SK-N-SH (cell line): ENCODE measurements around the gene H6PD. TPM values are rescaled to one million over a fixed set of nuclear protein-coding genes. Genes with fewer than 3 reads are reported as not detected.

Experiments used
- CTCF ChIA-PET: fragments of 300-600, 350-600 bp; formaldehyde crosslinking; extraction: SDS; loops from one replicate; lab custom pipeline; 2021; lab: Yijun Ruan, JAX
- POLR2A ChIA-PET: fragments of 350-600 bp; sonication (Branson Sonifier 250); formaldehyde crosslinking; extraction: SDS; loops from one replicate; lab custom pipeline; 2020; ENCODE audit warnings: antibody characterized with exemption, inconsistent platforms; lab: Yijun Ruan, JAX
- DNase-seq: peaks from one replicate; pipeline ENCODE4 v3.0.0; 2012
- H2AFZ ChIP-seq: fragments of 200-600 bp; sonication (generic); 2 replicates; pipeline ENCODE4 v1.8.1; 2016; ENCODE audit warnings: antibody characterized with exemption, mild to moderate bottlenecking, low read depth
- H3F3A ChIP-seq: fragments of 200-600 bp; sonication (generic); replicated peaks from 2 replicates; pipeline ENCODE3; 2016; ENCODE audit warnings: antibody characterized with exemption, mild to moderate bottlenecking; ENCODE audit not compliant: insufficient read depth
- H3K27ac ChIP-seq, 2 experiments: fragments of 200-500 bp in 1 of 2; fragments of 200-600 bp in 1 of 2; sonication (Bioruptor generic) in 1 of 2; sonication (generic), shearing (Covaris generic) in 1 of 2; 2 replicates each; pipeline versions ENCODE4 v1.5.1 to v1.6.1; 2014 to 2016; ENCODE audit warnings: low read depth in 2 of 2, inconsistent platforms in 1 of 2, low read length in 1 of 2, mild to moderate bottlenecking in 1 of 2, mixed read lengths in 1 of 2
- H3K27me3 ChIP-seq: fragments of 200-600 bp; sonication (generic), shearing (Covaris generic); 2 replicates; pipeline ENCODE4 v1.6.1; 2016; ENCODE audit warnings: mixed run types; ENCODE audit not compliant: insufficient read depth
- H3K36me3 ChIP-seq, 2 experiments: fragments of 200-500 bp in 1 of 2; fragments of 200-600 bp in 1 of 2; sonication (Bioruptor generic) in 1 of 2; sonication (generic) in 1 of 2; replicated peaks in 1 of 2; 2 replicates each; pipeline versions ENCODE3 to v1.5.1; 2014 to 2016; ENCODE audit warnings: low read length in 1 of 2, mild to moderate bottlenecking in 1 of 2; ENCODE audit not compliant: insufficient read depth in 2 of 2, control insufficient read depth in 1 of 2
- H3K4me1 ChIP-seq, 2 experiments: fragments of 200-500 bp in 1 of 2; fragments of 200-600 bp in 1 of 2; sonication (Bioruptor generic) in 1 of 2; sonication (generic), shearing (Covaris generic) in 1 of 2; 2 replicates each; pipeline versions ENCODE4 v1.5.1 to v1.6.1; 2014 to 2016; ENCODE audit warnings: low read depth in 1 of 2, low read length in 1 of 2, mixed run types in 1 of 2; ENCODE audit not compliant: insufficient read depth in 2 of 2, control insufficient read depth in 1 of 2
- H3K4me2 ChIP-seq: fragments of 200-600 bp; sonication (generic), shearing (Covaris generic); 2 replicates; pipeline ENCODE4 v1.6.1; 2017; ENCODE audit warnings: mixed run types
- H3K4me3 ChIP-seq, 2 experiments: fragments of 200-500 bp in 1 of 2; fragments of 200-600 bp in 1 of 2; sonication (Bioruptor generic) in 1 of 2; sonication (generic), shearing (Covaris generic) in 1 of 2; 2 replicates each; pipeline versions ENCODE4 v1.5.1 to v1.8.1; 2014 to 2016; ENCODE audit warnings: low read depth in 2 of 2, inconsistent platforms in 1 of 2, low read length in 1 of 2, mild to moderate bottlenecking in 1 of 2, mixed read lengths in 1 of 2, moderate library complexity in 1 of 2
- H3K79me2 ChIP-seq: fragments of 200-600 bp; sonication (generic); 2 replicates; pipeline ENCODE4 v1.8.1; 2017; ENCODE audit warnings: mild to moderate bottlenecking; ENCODE audit not compliant: insufficient read depth
- H3K9ac ChIP-seq: fragments of 200-600 bp; sonication (generic); 2 replicates; pipeline ENCODE4 v1.6.1; 2017; ENCODE audit warnings: mixed run types
- H3K9me2 ChIP-seq: fragments of 200-600 bp; sonication (generic); 2 replicates; pipeline ENCODE4 v1.6.1; 2017; ENCODE audit warnings: mixed run types
- H3K9me3 ChIP-seq: fragments of 200-600 bp; sonication (generic); 2 replicates; pipeline ENCODE4 v1.6.1; 2017; ENCODE audit warnings: mixed run types, mild to moderate bottlenecking, moderate library complexity
- H4K20me1 ChIP-seq: fragments of 200-600 bp; sonication (generic); 2 replicates; pipeline ENCODE4 v1.6.1; 2017; ENCODE audit warnings: mild to moderate bottlenecking, mixed run types; ENCODE audit not compliant: insufficient read depth
- CHD2 ChIP-seq: fragments of 150-350 bp; IDR thresholded peaks from 2 replicates; pipeline ENCODE4 v1.6.1; 2018; ENCODE audit warnings: low read length; ENCODE audit not compliant: partially characterized antibody
- FOXJ3 ChIP-seq: sonication (generic); formaldehyde crosslinking; IDR thresholded peaks from 2 replicates; pipeline ENCODE4 v1.5.1; 2020; ENCODE audit warnings: mild to moderate bottlenecking, missing genetic modification reagents
- IRF3 ChIP-seq: fragments of 150-350 bp; IDR thresholded peaks from 2 replicates; pipeline ENCODE4 v1.6.1; 2016; ENCODE audit warnings: mild to moderate bottlenecking, low read depth, low read length
- JUND ChIP-seq: IDR thresholded peaks from 2 replicates; pipeline ENCODE4 v1.4.0; 2012
- PBX3 ChIP-seq: IDR thresholded peaks from 2 replicates; pipeline ENCODE4; 2012
- POLR2AphosphoS5 ChIP-seq: IDR thresholded peaks from 2 replicates; pipeline ENCODE4 v1.6.1; 2012; ENCODE audit warnings: low read depth, low read length
- RAD21 ChIP-seq: IDR thresholded peaks from 2 replicates; pipeline ENCODE4 v1.6.1; 2012; ENCODE audit warnings: mild to moderate bottlenecking, low read length
- RCOR1 ChIP-seq: fragments of 150-350 bp; IDR thresholded peaks from 2 replicates; pipeline ENCODE4 v1.6.1; 2017; ENCODE audit warnings: antibody characterized with exemption, low read length
- RXRA ChIP-seq: IDR thresholded peaks from 2 replicates; pipeline ENCODE4 v1.4.0; 2012; ENCODE audit warnings: low read depth, mild to moderate bottlenecking, borderline replicate concordance
- SMC3 ChIP-seq: IDR thresholded peaks from 2 replicates; pipeline ENCODE4 v1.6.1; 2012; ENCODE audit warnings: low read depth, low read length, improper control_type of control experiment
- TAF1 ChIP-seq: IDR thresholded peaks from 2 replicates; pipeline ENCODE4 v1.6.1; 2012; ENCODE audit warnings: low read depth, mild to moderate bottlenecking, low read length, moderate library complexity, borderline replicate concordance
- WGBS: methylation state at CpG from one replicate; pipeline ENCODE4 v1.1.6; 2017; ENCODE audit warnings: low lambda C conversion rate; 5-methylcytosine and 5-hydroxymethylcytosine counted together
- polyA plus RNA-seq, 3 experiments: library from polyadenylated mRNA; depleted of rRNA; stranded (reverse); fragments of >200 nt; gene quantifications; 2 replicates each; pipeline ENCODE4 v1.2.3, GENCODE V29; 2012
- TF ChIP-seq, protein P1 (sequence below): fragments of 200-600 bp; sonication (generic); IDR thresholded peaks from 2 replicates; pipeline ENCODE4 v1.6.1; 2017; ENCODE audit warnings: antibody characterized with exemption, mild to moderate bottlenecking, moderate library complexity
- TF ChIP-seq, protein P2 (sequence below): IDR thresholded peaks from 2 replicates; pipeline ENCODE4 v1.6.1; 2012; ENCODE audit warnings: mild to moderate bottlenecking, low read depth, low read length, moderate library complexity

H6PD gene
- polyA plus RNA-seq, 1 of the 3 experiments (the other 2 are of a cell fraction): 19.1 TPM

DNA sequence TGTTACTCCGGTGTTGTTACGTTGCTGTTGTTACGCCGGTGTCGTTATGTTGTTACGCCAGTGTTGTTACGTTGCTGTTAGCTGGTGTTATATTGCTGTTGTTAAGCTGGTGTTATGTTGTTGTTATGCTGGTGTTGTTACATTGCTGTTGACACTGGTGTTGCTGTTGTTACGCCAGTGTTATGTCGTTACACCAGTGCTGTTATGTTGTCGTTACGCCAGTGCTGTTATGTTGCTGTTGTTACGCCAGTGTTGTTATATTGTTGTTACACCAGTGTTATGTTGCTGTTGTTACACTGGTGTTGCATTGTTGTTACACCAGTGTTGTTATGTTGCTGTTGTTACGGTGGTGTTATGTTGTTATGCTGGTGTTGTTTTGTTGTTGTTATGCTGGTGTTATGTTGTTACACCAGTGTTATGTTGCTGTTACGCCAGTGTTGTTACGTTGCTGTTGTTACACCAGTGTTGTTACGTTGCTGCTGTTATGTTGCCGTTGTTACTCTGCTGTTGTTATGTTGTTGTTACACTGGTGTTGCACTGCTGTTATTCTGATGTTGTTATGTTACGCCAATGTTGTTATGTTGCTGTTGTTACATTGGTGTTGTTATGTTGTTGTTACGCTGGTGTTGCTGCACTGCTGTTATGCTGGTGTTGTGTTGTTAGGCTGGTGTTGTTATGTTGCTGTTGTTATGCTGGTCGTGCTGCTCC lies 25.6 kb downstream of the H6PD start:
- Histone ChIP-seq H3K27ac (no peak overlapping the region), H3K79me2 (peaks cover 30% of the 10 kb centered on the region), H3K4me2 (no peak overlapping the region), H3K4me3 (no peak overlapping the region), H3K36me3 (peaks cover 0 to 30% of the 10 kb centered on the region in 2 experiments), H3K27me3 (no peaks in the 10 kb centered on the region), H3K9me2 (no peaks in the 10 kb centered on the region), H3K4me1 (no peaks in the 10 kb centered on the region), H3F3A (no peaks in the 10 kb centered on the region), H2AFZ (no peak overlapping the region), H4K20me1 (0 out of 2 replicates have a peak, but pooled peaks cover 8% of the 10 kb centered on the region)
- no peak for DNase-seq
- POLR2A ChIA-PET: no interaction called here
- WGBS: 92% methylated on average over 20 of the region's 20 CpGs
- CTCF ChIA-PET: interaction anchor here (0.8 to 1.5 kb wide), 2 partner anchors 26 to 30 kb away, joined by 3 read pairs; partner anchors contain the start of gene H6PD
- TF ChIP-seq CHD2 (no peak), PBX3 (no peak), POLR2AphosphoS5 (no peak), RAD21 (no peak), IRF3 (no peak), TAF1 (no peak)
- TF ChIP-seq, protein P1, sequence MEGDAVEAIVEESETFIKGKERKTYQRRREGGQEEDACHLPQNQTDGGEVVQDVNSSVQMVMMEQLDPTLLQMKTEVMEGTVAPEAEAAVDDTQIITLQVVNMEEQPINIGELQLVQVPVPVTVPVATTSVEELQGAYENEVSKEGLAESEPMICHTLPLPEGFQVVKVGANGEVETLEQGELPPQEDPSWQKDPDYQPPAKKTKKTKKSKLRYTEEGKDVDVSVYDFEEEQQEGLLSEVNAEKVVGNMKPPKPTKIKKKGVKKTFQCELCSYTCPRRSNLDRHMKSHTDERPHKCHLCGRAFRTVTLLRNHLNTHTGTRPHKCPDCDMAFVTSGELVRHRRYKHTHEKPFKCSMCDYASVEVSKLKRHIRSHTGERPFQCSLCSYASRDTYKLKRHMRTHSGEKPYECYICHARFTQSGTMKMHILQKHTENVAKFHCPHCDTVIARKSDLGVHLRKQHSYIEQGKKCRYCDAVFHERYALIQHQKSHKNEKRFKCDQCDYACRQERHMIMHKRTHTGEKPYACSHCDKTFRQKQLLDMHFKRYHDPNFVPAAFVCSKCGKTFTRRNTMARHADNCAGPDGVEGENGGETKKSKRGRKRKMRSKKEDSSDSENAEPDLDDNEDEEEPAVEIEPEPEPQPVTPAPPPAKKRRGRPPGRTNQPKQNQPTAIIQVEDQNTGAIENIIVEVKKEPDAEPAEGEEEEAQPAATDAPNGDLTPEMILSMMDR: no peak
- TF ChIP-seq, all 33 proteins: peak for 0
- H3K9me3 ChIP-seq: no peaks in the 10 kb centered on the region
- no peak overlapping the region for H3K9ac ChIP-seq

- WGBS: 89% methylated on average over 6 of the region's 8 CpGs
- Histone ChIP-seq H3K9me3 (no peaks in the 10 kb centered on the region), H3K4me2 (no peak overlapping the region), H3K79me2 (peaks cover 30% of the 10 kb centered on the region), H4K20me1 (0 out of 2 replicates have a peak, but pooled peaks cover 8% of the 10 kb centered on the region), H3K27me3 (no peaks in the 10 kb centered on the region), H3K27ac (no peak overlapping the region), H2AFZ (no peak overlapping the region), H3K9ac (no peak overlapping the region), H3K36me3 (peaks cover 0 to 28% of the 10 kb centered on the region in 2 experiments), H3K4me3 (no peak overlapping the region), H3K9me2 (no peaks in the 10 kb centered on the region), H3F3A (no peaks in the 10 kb centered on the region), H3K4me1 (no peaks in the 10 kb centered on the region)
- CTCF ChIA-PET: interaction anchor here (0.9 to 1.6 kb wide), 4 partner anchors 9 to 234 kb away, joined by 3 to 10 read pairs (median 4); no protein-coding TSS in a partner anchor
- no peak for DNase-seq
- POLR2A ChIA-PET: no interaction called here
- no peak for TF ChIP-seq SMC3
- no peak for TF ChIP-seq RAD21
- no peak for TF ChIP-seq RXRA
- no peak for TF ChIP-seq IRF3
- TF ChIP-seq JUND: no peak
- TF ChIP-seq POLR2AphosphoS5: no peak
- no peak for TF ChIP-seq TAF1
- TF ChIP-seq, protein P2, sequence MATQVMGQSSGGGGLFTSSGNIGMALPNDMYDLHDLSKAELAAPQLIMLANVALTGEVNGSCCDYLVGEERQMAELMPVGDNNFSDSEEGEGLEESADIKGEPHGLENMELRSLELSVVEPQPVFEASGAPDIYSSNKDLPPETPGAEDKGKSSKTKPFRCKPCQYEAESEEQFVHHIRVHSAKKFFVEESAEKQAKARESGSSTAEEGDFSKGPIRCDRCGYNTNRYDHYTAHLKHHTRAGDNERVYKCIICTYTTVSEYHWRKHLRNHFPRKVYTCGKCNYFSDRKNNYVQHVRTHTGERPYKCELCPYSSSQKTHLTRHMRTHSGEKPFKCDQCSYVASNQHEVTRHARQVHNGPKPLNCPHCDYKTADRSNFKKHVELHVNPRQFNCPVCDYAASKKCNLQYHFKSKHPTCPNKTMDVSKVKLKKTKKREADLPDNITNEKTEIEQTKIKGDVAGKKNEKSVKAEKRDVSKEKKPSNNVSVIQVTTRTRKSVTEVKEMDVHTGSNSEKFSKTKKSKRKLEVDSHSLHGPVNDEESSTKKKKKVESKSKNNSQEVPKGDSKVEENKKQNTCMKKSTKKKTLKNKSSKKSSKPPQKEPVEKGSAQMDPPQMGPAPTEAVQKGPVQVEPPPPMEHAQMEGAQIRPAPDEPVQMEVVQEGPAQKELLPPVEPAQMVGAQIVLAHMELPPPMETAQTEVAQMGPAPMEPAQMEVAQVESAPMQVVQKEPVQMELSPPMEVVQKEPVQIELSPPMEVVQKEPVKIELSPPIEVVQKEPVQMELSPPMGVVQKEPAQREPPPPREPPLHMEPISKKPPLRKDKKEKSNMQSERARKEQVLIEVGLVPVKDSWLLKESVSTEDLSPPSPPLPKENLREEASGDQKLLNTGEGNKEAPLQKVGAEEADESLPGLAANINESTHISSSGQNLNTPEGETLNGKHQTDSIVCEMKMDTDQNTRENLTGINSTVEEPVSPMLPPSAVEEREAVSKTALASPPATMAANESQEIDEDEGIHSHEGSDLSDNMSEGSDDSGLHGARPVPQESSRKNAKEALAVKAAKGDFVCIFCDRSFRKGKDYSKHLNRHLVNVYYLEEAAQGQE: no peak
- no peak for TF ChIP-seq FOXJ3 (CRISPR knock-in tag)
- TF ChIP-seq, protein P1: no peak
- no peak for TF ChIP-seq RCOR1
Observed at GRCh38 chr1:9261496-9261895, 26.9 kb downstream of the H6PD start.
